Activated CD4-positive, alpha-beta memory T cell treated with anti-CD3 and anti-CD28 coated beads for 36 hours (primary cell): ENCODE results near the gene IQSEC3. TPM values are rescaled to one million over a fixed set of nuclear protein-coding genes. Genes with fewer than 3 reads are reported as not detected.

ENCODE experiments used
- CTCF ChIA-PET: fragments of 350-600 bp; sonication (Branson Sonifier 250); formaldehyde crosslinking; loops from one replicate; lab custom pipeline; 2021; ENCODE audit warnings: antibody characterized with exemption, inconsistent platforms; lab: Charles Lee
- POLR2A ChIA-PET: fragments of 350-600 bp; sonication (Branson Sonifier 250); formaldehyde crosslinking; loops from one replicate; lab custom pipeline; 2021; ENCODE audit warnings: antibody characterized with exemption; lab: Charles Lee
- DNase-seq: peaks from one replicate; pipeline ENCODE4 v3.0.0-alpha.2; 2020
- H3K27ac Mint-ChIP-seq: one replicate; pipeline ENCODE4 v1.8.0; 2021; ENCODE audit warnings: mixed read lengths
- H3K27me3 Mint-ChIP-seq: one replicate; pipeline ENCODE4 v1.8.0; 2021; ENCODE audit warnings: mixed read lengths
- H3K36me3 Mint-ChIP-seq: one replicate; pipeline ENCODE4 v1.8.0; 2021; ENCODE audit warnings: mixed read lengths
- H3K4me1 Mint-ChIP-seq: one replicate; pipeline ENCODE4 v1.8.0; 2021; ENCODE audit warnings: low read depth, mixed read lengths
- H3K4me3 Mint-ChIP-seq: one replicate; pipeline ENCODE4 v1.8.0; 2021; ENCODE audit warnings: mild to moderate bottlenecking, mixed read lengths
- H3K9me3 Mint-ChIP-seq: one replicate; pipeline ENCODE4 v1.8.0; 2021; ENCODE audit warnings: mixed read lengths
- intact Hi-C: fragments of 100-400 bp; cut with micrococcal nuclease; formaldehyde crosslinking; loops from one replicate; pipeline ENCODE4 v1.15.1; 2023
- total RNA-seq, 2 experiments: library from RNA; stranded (reverse); gene quantifications; one replicate each; pipeline ENCODE4 v1.2.3, GENCODE V29; 2021

The IQSEC3 gene
- total RNA-seq, 2 experiments from 2014 or later, result 0.17 to 0.29 TPM

DNA sequence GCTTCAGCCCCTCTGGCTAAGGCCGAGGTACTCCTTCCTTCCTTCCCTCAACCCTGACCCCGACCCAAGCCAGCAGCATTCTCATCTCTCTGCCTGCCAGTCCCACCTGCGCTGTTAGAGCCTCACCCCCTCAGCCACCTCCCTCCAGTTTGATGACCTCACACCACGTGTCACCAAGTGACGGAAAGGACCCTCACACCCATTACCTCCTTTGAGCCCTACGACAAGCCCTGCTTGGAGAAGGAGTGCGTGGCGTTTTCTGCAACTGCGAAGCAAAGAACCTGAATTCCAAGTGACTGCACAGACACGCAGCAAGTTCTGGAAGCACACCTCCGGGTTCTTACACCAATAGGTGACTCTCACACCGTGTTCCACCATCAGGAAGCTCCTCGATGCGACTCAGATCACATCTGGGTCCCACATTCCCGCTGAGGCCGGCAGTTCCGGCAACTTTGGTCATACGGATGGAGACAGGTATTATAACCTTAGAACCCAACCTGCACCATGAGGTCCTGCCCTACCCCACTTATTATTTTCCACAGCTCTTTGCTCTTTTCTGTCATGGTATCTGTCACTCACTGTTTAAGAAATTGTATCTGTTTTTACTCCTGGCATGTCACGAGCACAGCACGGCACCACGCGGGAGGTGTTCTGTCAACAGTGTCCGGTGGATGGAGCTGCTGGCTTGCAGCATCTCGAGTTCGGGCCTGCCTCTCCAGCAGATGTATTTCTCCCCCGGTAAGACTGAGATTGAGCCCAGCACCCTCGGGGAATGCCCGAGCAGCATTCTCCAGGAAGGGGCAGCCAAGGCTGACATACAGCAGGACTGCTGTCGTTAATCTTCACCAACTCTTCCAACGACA, 152.4 kb downstream of the IQSEC3 start:
- Mint-ChIP-seq H3K27ac (no peak overlapping the region), H3K4me3 (no peak overlapping the region)

GRCh38 chr12:219891-220352, 153.4 kb downstream of the IQSEC3 start:
- H3K27me3 Mint-ChIP-seq, result peaks cover 2% of the 10 kb centered on the region
- peak; percentile 87 for DNase-seq
- ChIA-PET CTCF (interaction anchor here (0.6 to 2.7 kb wide), 14 partner anchors 9 to 134 kb away, joined by 3 to 8 read pairs (median 4); no protein-coding TSS in a partner anchor), POLR2A (no interaction called here)
- no peaks in the 10 kb centered on the region for H3K4me1 Mint-ChIP-seq
- H3K4me3 Mint-ChIP-seq, result no peak overlapping the region
- no peak overlapping the region for H3K27ac Mint-ChIP-seq
- intact Hi-C loops, result no loop called here
- H3K9me3 Mint-ChIP-seq, result no peaks in the 10 kb centered on the region
- no peaks in the 10 kb centered on the region for H3K36me3 Mint-ChIP-seq

More for the DNA sequence above, 152.4 kb downstream of the IQSEC3 start:
- no peaks in the 10 kb centered on the region for H3K36me3 Mint-ChIP-seq
- no peaks in the 10 kb centered on the region for H3K9me3 Mint-ChIP-seq
- no peak for DNase-seq
- intact Hi-C loops, result no loop called here
- H3K4me1 Mint-ChIP-seq, result no peaks in the 10 kb centered on the region
- H3K27me3 Mint-ChIP-seq, result peaks cover 6% of the 10 kb centered on the region
- ChIA-PET POLR2A (no interaction called here), CTCF (interaction anchor here (0.6 to 2.7 kb wide), 11 partner anchors 8 to 133 kb away, joined by 3 to 8 read pairs (median 3); no protein-coding TSS in a partner anchor)

DNA sequence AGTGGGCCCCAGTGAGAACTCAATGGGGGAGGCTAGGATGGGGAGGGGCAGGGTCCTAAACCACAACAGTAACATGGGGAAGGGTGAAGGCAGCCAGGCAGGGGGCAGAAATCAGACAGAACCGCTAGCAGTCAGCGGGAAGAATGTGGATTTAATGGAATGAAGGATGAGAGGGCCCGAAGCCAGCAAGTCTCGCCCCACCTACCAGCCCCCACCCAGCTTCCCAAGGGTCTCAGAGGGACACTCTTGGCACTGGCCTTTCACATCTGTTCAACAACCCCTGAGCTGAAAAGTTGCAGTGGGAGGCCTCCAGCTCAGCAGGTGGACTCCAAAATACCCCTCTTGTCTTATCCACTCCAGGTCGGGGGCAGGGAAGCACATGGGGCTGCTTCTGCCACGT, 153.9 kb downstream of the IQSEC3 start:
- POLR2A ChIA-PET, result no interaction called here
- Mint-ChIP-seq H3K4me3 (no peak overlapping the region), H3K27me3 (peaks cover 2% of the 10 kb centered on the region), H3K27ac (no peak overlapping the region), H3K4me1 (no peaks in the 10 kb centered on the region), H3K9me3 (no peaks in the 10 kb centered on the region), H3K36me3 (no peaks in the 10 kb centered on the region)
- intact Hi-C loops, result no loop called here
- CTCF ChIA-PET, result interaction anchor here (0.6 to 2.7 kb wide), 9 partner anchors 9 to 292 kb away, joined by 3 to 8 read pairs (median 5); no protein-coding TSS in a partner anchor
- no peak for DNase-seq

GRCh38 chr12:220946-221550, 154.5 kb downstream of the IQSEC3 start:
- no peaks in the 10 kb centered on the region for H3K4me1 Mint-ChIP-seq
- POLR2A ChIA-PET, result no interaction called here
- intact Hi-C loops, result no loop called here
- DNase-seq, result no peak
- no peak overlapping the region for H3K4me3 Mint-ChIP-seq
- peaks cover 2% of the 10 kb centered on the region for H3K27me3 Mint-ChIP-seq
- CTCF ChIA-PET, result interaction anchor here (0.6 to 1.9 kb wide), 2 partner anchors 13 to 291 kb away, joined by 3 to 8 read pairs; no protein-coding TSS in a partner anchor
- no peaks in the 10 kb centered on the region for H3K9me3 Mint-ChIP-seq
- H3K27ac Mint-ChIP-seq, result no peak overlapping the region
- no peaks in the 10 kb centered on the region for H3K36me3 Mint-ChIP-seq

DNA sequence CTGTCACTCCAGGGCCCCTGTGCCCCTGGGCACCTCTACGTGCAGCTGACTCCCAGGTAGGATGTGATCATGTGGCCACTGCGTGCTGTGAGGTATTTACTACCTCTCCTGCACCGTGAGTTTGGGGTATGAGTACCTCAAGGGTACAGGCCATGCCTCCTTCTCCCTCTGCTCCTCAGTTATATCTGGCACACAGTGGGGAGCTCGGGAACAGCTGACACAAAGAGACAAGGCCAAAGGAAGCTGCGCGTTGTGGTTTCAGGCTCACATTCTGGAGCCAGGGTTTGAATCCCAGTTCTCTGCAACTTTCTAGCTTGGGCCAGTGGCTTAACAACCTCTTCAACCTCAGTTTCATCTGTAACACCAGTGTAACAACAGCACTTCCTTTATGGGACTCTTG, 155.2 kb downstream of the IQSEC3 start:
- ChIA-PET CTCF (no interaction called here), POLR2A (no interaction called here)
- H3K27ac Mint-ChIP-seq, result no peak overlapping the region
- intact Hi-C loops, result no loop called here
- H3K4me3 Mint-ChIP-seq, result no peak overlapping the region
- no peaks in the 10 kb centered on the region for H3K4me1 Mint-ChIP-seq
- H3K36me3 Mint-ChIP-seq, result no peaks in the 10 kb centered on the region
- no peaks in the 10 kb centered on the region for H3K9me3 Mint-ChIP-seq
- DNase-seq, result no peak
- H3K27me3 Mint-ChIP-seq, result peaks cover 2% of the 10 kb centered on the region

DNA sequence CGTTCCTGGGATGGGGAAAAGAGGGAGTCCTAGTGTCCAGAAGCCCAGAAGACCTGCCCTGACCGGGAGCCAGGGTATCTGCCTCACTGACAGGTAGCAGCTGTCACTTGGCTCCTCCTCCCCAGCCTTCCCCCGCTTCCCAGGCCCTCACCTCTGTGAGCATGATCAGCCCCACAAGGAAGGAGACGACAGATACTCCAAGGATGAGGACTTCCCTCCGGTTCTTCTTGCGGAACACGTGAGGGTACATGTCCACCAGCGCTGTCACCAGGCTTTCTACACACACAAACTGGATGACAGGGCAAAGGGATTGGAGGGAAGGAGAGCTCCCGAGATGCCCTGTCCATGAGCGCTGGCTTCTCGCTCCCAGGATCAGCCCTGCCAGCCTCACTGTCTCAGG, 157.3 kb downstream of the IQSEC3 start:
- no peaks in the 10 kb centered on the region for H3K9me3 Mint-ChIP-seq
- H3K4me3 Mint-ChIP-seq, result no peak overlapping the region
- H3K27me3 Mint-ChIP-seq, result peaks cover 5% of the 10 kb centered on the region
- H3K27ac Mint-ChIP-seq, result no peak overlapping the region
- intact Hi-C loops, result no loop called here
- no peaks in the 10 kb centered on the region for H3K4me1 Mint-ChIP-seq
- CTCF ChIA-PET, result no interaction called here
- POLR2A ChIA-PET, result no interaction called here
- no peak for DNase-seq
- H3K36me3 Mint-ChIP-seq, result no peaks in the 10 kb centered on the region

- CTCF ChIA-PET, result no interaction called here
- DNase-seq, result no peak
- no peaks in the 10 kb centered on the region for H3K36me3 Mint-ChIP-seq
Measured at GRCh38 chr12:224330-224729, 157.8 kb downstream of the IQSEC3 start.

DNA sequence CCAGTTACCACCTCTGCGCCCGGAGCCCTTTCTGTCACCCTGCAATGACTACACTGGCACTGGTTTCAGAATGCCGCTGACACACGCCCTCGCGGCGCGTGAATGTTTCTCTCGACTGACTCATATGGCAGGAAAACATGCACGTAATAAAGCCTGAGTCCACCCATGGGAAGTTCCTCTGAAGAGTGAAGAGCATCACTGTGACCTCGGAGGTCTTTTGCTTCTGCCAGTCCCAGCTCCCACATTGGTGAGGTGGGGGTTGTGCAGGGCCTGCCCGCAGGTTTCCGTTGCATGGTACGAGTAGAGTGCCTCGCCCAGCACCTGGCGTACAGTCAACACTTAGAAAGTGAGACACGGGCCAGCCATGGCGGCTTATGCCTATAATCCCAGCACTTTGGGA, 158.4 kb downstream of the IQSEC3 start:
- DNase-seq, result peak; percentile 22
- POLR2A ChIA-PET, result no interaction called here
- H3K36me3 Mint-ChIP-seq, result no peaks in the 10 kb centered on the region
- H3K4me1 Mint-ChIP-seq, result no peaks in the 10 kb centered on the region
- intact Hi-C loops, result no loop called here
- peaks cover 5% of the 10 kb centered on the region for H3K27me3 Mint-ChIP-seq
- H3K9me3 Mint-ChIP-seq, result no peaks in the 10 kb centered on the region
- H3K27ac Mint-ChIP-seq, result no peak overlapping the region
- H3K4me3 Mint-ChIP-seq, result no peak overlapping the region
- CTCF ChIA-PET, result no interaction called here

More at GRCh38 chr12:224330-224729, 157.8 kb downstream of the IQSEC3 start:
- H3K4me1 Mint-ChIP-seq, result no peaks in the 10 kb centered on the region
- intact Hi-C loops, result no loop called here
- no peak overlapping the region for H3K27ac Mint-ChIP-seq
- H3K9me3 Mint-ChIP-seq, result no peaks in the 10 kb centered on the region
- peaks cover 5% of the 10 kb centered on the region for H3K27me3 Mint-ChIP-seq
- POLR2A ChIA-PET, result no interaction called here
- H3K4me3 Mint-ChIP-seq, result no peak overlapping the region

DNA sequence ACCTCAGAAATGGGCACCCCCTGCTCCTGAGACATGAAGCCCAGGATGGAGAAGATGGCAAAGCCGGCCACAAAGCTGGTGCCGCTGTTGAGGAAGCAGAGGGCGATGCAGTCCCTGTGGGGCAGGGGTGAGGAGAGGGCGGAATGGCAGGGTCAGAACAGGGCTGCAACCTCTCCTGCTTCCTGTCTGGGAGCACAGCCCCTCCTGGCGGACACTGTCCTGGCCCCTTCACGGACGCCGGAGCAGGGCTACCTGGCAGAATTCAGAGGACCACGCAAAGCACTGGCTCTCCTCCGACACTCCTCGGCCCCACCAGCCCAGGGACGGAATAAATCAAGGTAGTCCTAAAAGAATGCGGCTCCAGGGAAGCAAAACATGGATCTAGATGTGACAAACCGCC, 159.8 kb downstream of the IQSEC3 start:
- Mint-ChIP-seq H3K4me1 (no peaks in the 10 kb centered on the region), H3K27ac (no peak overlapping the region), H3K4me3 (no peak overlapping the region), H3K27me3 (peaks cover 5% of the 10 kb centered on the region), H3K36me3 (no peaks in the 10 kb centered on the region), H3K9me3 (no peaks in the 10 kb centered on the region)
- POLR2A ChIA-PET, result no interaction called here
- CTCF ChIA-PET, result no interaction called here
- intact Hi-C loops, result no loop called here
- no peak for DNase-seq

- no peaks in the 10 kb centered on the region for H3K9me3 Mint-ChIP-seq
- no peaks in the 10 kb centered on the region for H3K36me3 Mint-ChIP-seq
- POLR2A ChIA-PET, result no interaction called here
- CTCF ChIA-PET, result interaction anchor here (0.5 kb wide), 1 partner anchor 20 kb away, joined by 3 read pairs; no protein-coding TSS in a partner anchor
- H3K27me3 Mint-ChIP-seq, result peaks cover 5% of the 10 kb centered on the region
- H3K27ac Mint-ChIP-seq, result no peak overlapping the region
- no peaks in the 10 kb centered on the region for H3K4me1 Mint-ChIP-seq
- DNase-seq, result no peak
- H3K4me3 Mint-ChIP-seq, result no peak overlapping the region
- intact Hi-C loops, result no loop called here
Measured at GRCh38 chr12:227286-227915, 160.8 kb downstream of the IQSEC3 start.
